K562 (cell line): ENCODE data around the gene IRS2. TPM values are rescaled to one million over a fixed set of nuclear protein-coding genes. Genes with fewer than 3 reads are reported as not detected.
A peak's percentile ranks its signal among the peaks of the same experiment; 100 is the strongest.

ENCODE experiments used
- ASH1L ChIP-seq: fragments of 450-650 bp; IDR thresholded peaks from 2 replicates; pipeline ENCODE4 v1.6.1; 2018; ENCODE audit warnings: borderline replicate concordance, mild to moderate bottlenecking, low read depth; ENCODE audit not compliant: partially characterized antibody
- ATF4 ChIP-seq: fragments of 450-650 bp; formaldehyde crosslinking; IDR thresholded peaks from 2 replicates; pipeline ENCODE4 v1.4.0; 2022; ENCODE audit warnings: mild to moderate bottlenecking, moderate library complexity
- CTCF ChIP-seq, 3 experiments: IDR thresholded peaks in 2 of 3; conservative IDR thresholded peaks in 1 of 3; 2 replicates each; pipeline ENCODE4 v1.5.1; 2011 to 2012; ENCODE audit warnings: low read length in 3 of 3, mild to moderate bottlenecking in 3 of 3, control low read depth in 2 of 3, improper control_type of control experiment in 1 of 3, inconsistent platforms in 1 of 3, low read depth in 1 of 3, mixed read lengths in 1 of 3, moderate library complexity in 1 of 3; ENCODE audit not compliant: insufficient read depth in 2 of 3
- FOSL1 ChIP-seq: fragments of 200-800 bp; sonication (Bioruptor generic); conservative IDR thresholded peaks from 2 replicates; pipeline ENCODE4 v1.6.1; 2016; ENCODE audit warnings: missing genetic modification characterization, missing compliant biosample characterization
- GTF2F1 ChIP-seq: IDR thresholded peaks from 2 replicates; pipeline ENCODE4 v1.6.1; 2011; ENCODE audit warnings: low read depth, low read length, improper control_type of control experiment
- KLF13 ChIP-seq: fragments of 450-650 bp; IDR thresholded peaks from 2 replicates; pipeline ENCODE4 v1.6.1; 2016; ENCODE audit warnings: missing genetic modification characterization, low read depth, mild to moderate bottlenecking, missing compliant biosample characterization, moderate library complexity, borderline replicate concordance
- MITF ChIP-seq: IDR thresholded peaks from 2 replicates; pipeline ENCODE4 v1.6.1; 2014; ENCODE audit warnings: antibody characterized with exemption
- NCOA4 ChIP-seq: fragments of 450-650 bp; IDR thresholded peaks from 2 replicates; pipeline ENCODE4 v1.6.1; 2018; ENCODE audit warnings: mild to moderate bottlenecking; ENCODE audit not compliant: partially characterized antibody
- NFYB ChIP-seq: IDR thresholded peaks from 2 replicates; pipeline ENCODE4 v1.6.1; 2011; ENCODE audit warnings: mild to moderate bottlenecking, moderate library complexity; ENCODE audit not compliant: insufficient read length; ENCODE audit errors: extremely low read depth
- NR1H2 ChIP-seq: sonication (generic); formaldehyde crosslinking; IDR thresholded peaks from 2 replicates; pipeline ENCODE4 v1.4.0; 2020; ENCODE audit warnings: mild to moderate bottlenecking, missing genetic modification reagents
- RBFOX2 ChIP-seq: fragments of 200-400 bp; formaldehyde crosslinking; IDR thresholded peaks from 2 replicates; pipeline ENCODE4 v1.6.1; 2017; ENCODE audit warnings: low read depth, mild to moderate bottlenecking, low read length, moderate library complexity
- RBM25 ChIP-seq: fragments of 200-400 bp; formaldehyde crosslinking; IDR thresholded peaks from 2 replicates; pipeline ENCODE4 v1.6.1; 2018; ENCODE audit warnings: low read length, low read depth, moderate library complexity; ENCODE audit not compliant: severe bottlenecking
- TSC22D4 ChIP-seq: fragments of 450-650 bp; IDR thresholded peaks from 2 replicates; pipeline ENCODE4 v1.6.1; 2016; ENCODE audit warnings: missing genetic modification characterization, missing biosample characterization, control low read depth
- USF1 ChIP-seq: sonication (generic); formaldehyde crosslinking; IDR thresholded peaks from 2 replicates; pipeline ENCODE4 v1.9.0; 2022; ENCODE audit warnings: mild to moderate bottlenecking, missing genetic modification reagents
- ZNF696 ChIP-seq: fragments of 250-450 bp; sonication (Bioruptor Pico); conservative IDR thresholded peaks from 2 replicates; pipeline ENCODE4 v1.4.0; 2020; ENCODE audit warnings: mild to moderate bottlenecking, moderate library complexity
- polyA plus RNA-seq, 8 experiments: library from polyadenylated mRNA; depleted of rRNA in 4 of 8; stranded (reverse) in 5 of 8; unstranded in 3 of 8; fragments of >200 nt; fragmentation: Nextera tagmentation in 2 of 8; fragmentation: Illumina TruSeq in 1 of 8; extraction: Ambion mirVana in 2 of 8; extraction: Trizol in 1 of 8; gene quantifications; 2 replicates each; pipeline versions ENCODE4 v1.2.1 to v1.2.3, GENCODE V29; 2011 to 2014; ENCODE audit warnings: inconsistent platforms in 1 of 8, missing spikeins in 1 of 8
- total RNA-seq, 7 experiments: library from RNA; depleted of rRNA in 6 of 7; stranded (reverse); fragments of >200 nt in 6 of 7; fragmentation: Illumina TruSeq in 2 of 7; extraction: Trizol in 2 of 7; gene quantifications; 2 replicates each; pipeline versions ENCODE4 v1.2.1 to v1.2.3, GENCODE V29; 2011 to 2021; ENCODE audit warnings: low replicate concordance in 1 of 7
- TF ChIP-seq, protein P1 (sequence below): fragments of 200-800 bp; sonication (Bioruptor generic); IDR thresholded peaks from 2 replicates; pipeline ENCODE4 v1.6.1; 2017; ENCODE audit warnings: missing genetic modification characterization, missing compliant biosample characterization
- TF ChIP-seq, protein P2 (sequence below): fragments of 250-450 bp; sonication (Bioruptor Pico); IDR thresholded peaks from 2 replicates; pipeline ENCODE4 v1.5.1; 2021; ENCODE audit warnings: mild to moderate bottlenecking

IRS2 gene
- total and polyA plus RNA-seq, 9 of the 15 experiments (the other 6 are each of a cell fraction or from before 2014, with no cell fraction given), result 0.36 to 4.6 (median 0.63) TPM

DNA sequence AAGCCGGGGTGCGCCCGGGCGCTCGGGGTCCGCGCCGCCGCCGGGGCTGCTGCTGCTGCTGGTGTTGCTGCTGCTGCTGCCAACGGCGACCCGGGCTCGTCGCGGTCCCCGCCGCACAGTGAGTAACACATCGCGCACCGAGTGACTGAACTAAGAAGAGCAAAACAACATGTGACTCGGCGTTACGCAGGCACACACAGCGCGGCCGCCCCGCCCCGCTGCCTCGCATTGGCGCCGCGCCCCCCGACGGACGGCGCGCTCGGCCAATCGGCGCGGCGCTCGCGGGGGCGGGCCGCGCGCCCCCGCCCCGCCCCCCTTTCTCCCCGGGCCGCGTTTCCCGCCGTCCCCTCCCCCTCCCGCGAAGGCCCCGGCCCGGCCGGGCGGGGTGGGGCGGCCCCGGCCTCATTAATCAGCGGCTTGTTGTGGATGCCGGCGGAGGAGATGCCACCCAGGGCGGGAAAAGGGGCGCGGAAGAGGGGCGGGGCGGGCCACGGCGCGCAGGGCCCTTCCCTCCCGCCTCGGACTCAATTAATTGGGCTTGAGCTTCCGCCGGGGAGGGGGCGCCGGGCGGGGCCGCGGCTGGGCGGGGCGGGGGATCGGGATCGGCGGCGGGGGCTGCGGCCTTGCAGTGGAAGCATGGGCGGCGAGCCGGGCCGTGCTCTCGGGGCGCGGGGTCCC, at the start of gene IRS2 (continued):
- TF ChIP-seq TSC22D4 (tag), result no peak
- TF ChIP-seq ATF4 (CRISPR knock-in tag), result no peak
- TF ChIP-seq, protein P1, sequence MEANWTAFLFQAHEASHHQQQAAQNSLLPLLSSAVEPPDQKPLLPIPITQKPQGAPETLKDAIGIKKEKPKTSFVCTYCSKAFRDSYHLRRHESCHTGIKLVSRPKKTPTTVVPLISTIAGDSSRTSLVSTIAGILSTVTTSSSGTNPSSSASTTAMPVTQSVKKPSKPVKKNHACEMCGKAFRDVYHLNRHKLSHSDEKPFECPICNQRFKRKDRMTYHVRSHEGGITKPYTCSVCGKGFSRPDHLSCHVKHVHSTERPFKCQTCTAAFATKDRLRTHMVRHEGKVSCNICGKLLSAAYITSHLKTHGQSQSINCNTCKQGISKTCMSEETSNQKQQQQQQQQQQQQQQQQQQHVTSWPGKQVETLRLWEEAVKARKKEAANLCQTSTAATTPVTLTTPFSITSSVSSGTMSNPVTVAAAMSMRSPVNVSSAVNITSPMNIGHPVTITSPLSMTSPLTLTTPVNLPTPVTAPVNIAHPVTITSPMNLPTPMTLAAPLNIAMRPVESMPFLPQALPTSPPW, result peak; percentile 98
- peak; percentile 72 for TF ChIP-seq RBFOX2
- TF ChIP-seq CTCF (IDR thresholded peaks at IDR 0.05 in 2 of 3, conservative IDR thresholded peaks at IDR 0.05 in 1 of 3; ENCODE audit: insufficient read depth in 2 of 3, low read depth in 1 of 3, low read length in 3 of 3), result no peak
- TF ChIP-seq FOSL1, result peak; percentile 61
- TF ChIP-seq ZNF696 (CRISPR knock-in tag), result no peak
- TF ChIP-seq RBM25, result peak; percentile 90
- TF ChIP-seq GTF2F1, result 0 out of 2 replicates have a peak, but pooled peaks have one; percentile 58
- TF ChIP-seq, protein P2, sequence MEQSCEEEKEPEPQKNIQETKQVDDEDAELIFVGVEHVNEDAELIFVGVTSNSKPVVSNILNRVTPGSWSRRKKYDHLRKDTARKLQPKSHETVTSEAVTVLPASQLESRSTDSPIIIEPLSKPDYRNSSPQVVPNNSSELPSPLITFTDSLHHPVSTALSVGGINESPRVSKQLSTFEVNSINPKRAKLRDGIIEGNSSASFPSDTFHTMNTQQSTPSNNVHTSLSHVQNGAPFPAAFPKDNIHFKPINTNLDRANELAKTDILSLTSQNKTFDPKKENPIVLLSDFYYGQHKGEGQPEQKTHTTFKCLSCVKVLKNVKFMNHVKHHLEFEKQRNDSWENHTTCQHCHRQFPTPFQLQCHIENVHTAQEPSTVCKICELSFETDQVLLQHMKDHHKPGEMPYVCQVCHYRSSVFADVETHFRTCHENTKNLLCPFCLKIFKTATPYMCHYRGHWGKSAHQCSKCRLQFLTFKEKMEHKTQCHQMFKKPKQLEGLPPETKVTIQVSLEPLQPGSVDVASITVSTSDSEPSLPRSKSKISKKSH (CRISPR knock-in tag), result no peak
- no peak for TF ChIP-seq KLF13 (tag)
- peak; percentile 75 for TF ChIP-seq USF1 (CRISPR knock-in tag)
- no peak for TF ChIP-seq NCOA4
- peak; percentile 77; the same call in 1 of the 2 replicates for TF ChIP-seq MITF
- TF ChIP-seq NR1H2 (CRISPR knock-in tag), result no peak
- TF ChIP-seq ASH1L, result no peak
- TF ChIP-seq NFYB, result peak; percentile 76
